ENCODE data around the gene ZBTB7A.

Gene ZBTB7A

GRCh38 chr19:4066682-4067395, at the start of gene ZBTB7A:
Gene ZBTB7A (minus strand): TSS chr19:4066899. CDS start chr19:4055232, 11,667 bp downstream.
- peak; percentile 59 for DNase-seq (ENCODE audit: low read depth, low spot score)
- no peak for TF ChIP-seq CTCF (IDR thresholded peaks at IDR 0.05; ENCODE audit: low read depth, low read length)
- in situ Hi-C loops (cut with HindIII; ENCODE audit: low sequenced_read_pairs): no loop called here
- H3K4me3 ChIP-seq (ENCODE audit: low read depth, low read length): peak within 1 kb of the TSS; percentile 84

GRCh38 chr19:4115818-4116385, 49.2 kb upstream of the ZBTB7A start:
- H3K4me3 ChIP-seq (ENCODE audit: low read depth, low read length): no peak overlapping the region
- no peak for DNase-seq (ENCODE audit: low read depth, low spot score)
- in situ Hi-C loops (cut with HindIII; ENCODE audit: low sequenced_read_pairs): no loop called here
- no peak for TF ChIP-seq CTCF (IDR thresholded peaks at IDR 0.05; ENCODE audit: low read depth, low read length)

- DNase-seq (ENCODE audit: low read depth, low spot score): no peak
- no peak overlapping the region for H3K4me3 ChIP-seq (ENCODE audit: low read depth, low read length)
- in situ Hi-C loops (cut with HindIII; ENCODE audit: low sequenced_read_pairs): no loop called here
- no peak for TF ChIP-seq CTCF (IDR thresholded peaks at IDR 0.05; ENCODE audit: low read depth, low read length)
These were observed 48.5 kb upstream of the ZBTB7A start for GRCh38 chr19:4115050-4115817.

- in situ Hi-C loops (cut with HindIII; ENCODE audit: low sequenced_read_pairs): no loop called here
- no peak for TF ChIP-seq CTCF (IDR thresholded peaks at IDR 0.05; ENCODE audit: low read depth, low read length)
- H3K4me3 ChIP-seq (ENCODE audit: low read depth, low read length): no peak overlapping the region
- DNase-seq (ENCODE audit: low read depth, low spot score): no peak
These were observed 47.5 kb upstream of the ZBTB7A start for GRCh38 chr19:4114181-4114580.

GRCh38 chr19:4113398-4114088, 46.8 kb upstream of the ZBTB7A start:
- in situ Hi-C loops (cut with HindIII; ENCODE audit: low sequenced_read_pairs): no loop called here
- no peak for DNase-seq (ENCODE audit: low read depth, low spot score)
- TF ChIP-seq CTCF (IDR thresholded peaks at IDR 0.05; ENCODE audit: low read depth, low read length): no peak
- H3K4me3 ChIP-seq (ENCODE audit: low read depth, low read length): no peak overlapping the region

GRCh38 chr19:4112367-4112766, 45.7 kb upstream of the ZBTB7A start:
- no peak overlapping the region for H3K4me3 ChIP-seq (ENCODE audit: low read depth, low read length)
- TF ChIP-seq CTCF (IDR thresholded peaks at IDR 0.05; ENCODE audit: low read depth, low read length): no peak
- in situ Hi-C loops (cut with HindIII; ENCODE audit: low sequenced_read_pairs): no loop called here
- no peak for DNase-seq (ENCODE audit: low read depth, low spot score)

Data from astrocyte of the spinal cord (primary cell).